EH (cell line): ENCODE data around the gene SLC30A3.
"Not testable (repeated sequence)": the region's sequence is repeated elsewhere in the genome, so short reads cannot be mapped to it uniquely, and the experiment has no call there.

ENCODE experiments used
- DNase-seq: peaks from one replicate; pipeline ENCODE4 v3.0.0-alpha.2; 2015; ENCODE audit warnings: low read depth

Gene SLC30A3

DNA sequence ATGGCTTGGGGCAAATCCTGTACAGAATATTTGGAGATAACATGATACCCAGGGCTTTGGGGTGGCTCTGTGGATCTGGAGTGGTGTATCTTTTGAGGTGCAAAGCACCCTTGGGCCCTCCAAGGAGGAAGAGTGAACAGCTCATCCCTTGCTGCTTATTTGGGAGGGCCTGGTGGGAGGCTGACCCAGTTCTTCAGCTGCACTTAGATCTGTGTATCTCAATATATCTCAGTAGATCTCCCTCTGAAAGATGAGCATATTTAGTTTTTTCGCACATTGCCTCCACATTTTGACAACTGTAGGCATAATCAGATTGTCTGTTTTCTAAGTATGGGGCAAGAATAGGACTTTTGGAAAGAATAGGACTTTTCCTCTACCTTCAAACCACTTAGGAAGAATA is 22.1 kb upstream of the SLC30A3 start:
- DNase-seq: no peak

DNA sequence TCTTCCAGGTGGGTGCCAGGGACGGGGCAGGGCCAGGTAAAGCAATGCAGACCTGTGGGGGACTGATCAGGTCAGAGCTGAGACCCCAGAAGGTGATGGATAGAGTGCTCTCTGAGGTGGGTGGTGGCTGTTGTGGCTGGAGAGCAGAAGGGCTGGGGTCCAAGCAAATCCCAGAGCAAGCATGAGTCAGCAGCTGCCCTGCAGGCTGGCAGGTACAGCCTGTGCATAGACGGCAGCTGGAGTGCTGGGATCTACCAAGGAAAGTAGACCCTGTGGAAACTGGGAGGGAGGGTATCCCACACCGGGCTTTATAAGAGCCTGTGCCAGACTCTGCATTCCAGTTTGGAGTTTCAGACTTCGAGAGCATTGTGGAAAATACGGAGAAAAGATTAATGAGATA is 20.0 kb upstream of the SLC30A3 start:
- no peak for DNase-seq

DNA sequence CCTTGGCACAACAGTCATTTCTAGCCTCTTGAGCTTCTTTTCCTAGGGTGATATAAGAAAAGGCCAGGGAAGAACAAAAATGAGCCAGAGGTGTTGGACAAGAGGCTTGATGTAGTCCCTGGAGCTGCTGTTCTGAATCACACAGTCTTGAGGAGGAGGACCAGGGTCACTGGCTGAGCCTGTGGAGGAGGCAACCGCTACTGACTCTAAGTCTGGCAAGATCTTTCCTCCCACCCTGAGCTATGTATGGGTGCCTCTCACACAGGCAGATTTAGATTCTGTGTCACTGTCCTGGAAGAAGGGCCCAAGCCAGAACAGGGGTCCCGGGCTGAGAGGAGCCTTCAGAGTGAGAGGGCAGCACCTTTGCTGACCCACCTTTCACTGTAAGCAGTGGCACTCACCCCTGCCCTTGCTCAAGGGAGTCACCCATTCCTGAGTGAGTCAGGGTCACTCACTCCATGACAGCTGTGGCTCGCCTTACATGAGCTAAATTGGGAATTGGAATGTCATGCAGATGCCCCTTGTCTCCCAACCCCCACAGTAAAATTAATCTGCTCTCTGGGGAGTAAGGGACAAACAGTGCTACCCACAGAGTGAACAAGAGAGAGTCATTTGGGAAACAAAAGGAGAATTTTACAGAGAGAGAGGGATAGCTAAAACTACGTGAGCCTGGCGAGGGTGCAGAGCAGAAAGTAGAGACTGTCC is 19.2 kb upstream of the SLC30A3 start, which contains the start of gene TRIM54:
Gene TRIM54 (plus strand): TSS at position 575 of the 705 bp plus-strand sequence. CDS start 303 bp downstream, outside the sequence.
- peak; percentile 47 for DNase-seq

GRCh38 chr2:27281442-27281841 is 18.6 kb upstream of the SLC30A3 start:
- no peak for DNase-seq

DNA sequence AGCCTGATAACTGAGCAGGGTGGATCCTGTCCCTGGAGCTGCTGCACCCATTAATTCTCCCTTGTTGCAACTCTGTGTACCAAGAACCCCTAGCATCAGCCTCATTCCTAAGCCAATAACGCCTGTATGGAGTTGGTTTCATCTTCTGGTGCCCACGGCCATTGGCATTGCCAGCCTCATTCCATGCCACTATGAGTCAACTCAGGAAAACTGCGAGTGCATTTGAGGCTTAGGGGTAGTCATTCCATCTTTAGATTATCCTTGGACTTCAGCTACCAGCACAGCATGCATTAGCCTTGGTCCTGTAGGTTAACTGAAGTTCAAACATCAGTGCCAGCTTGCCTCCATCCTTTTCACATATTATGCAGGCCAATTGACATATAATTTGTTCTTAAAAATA is 18.0 kb upstream of the SLC30A3 start:
- no peak for DNase-seq

- no peak for DNase-seq
Measured at GRCh38 chr2:27278010-27278409, 15.2 kb upstream of the SLC30A3 start.

GRCh38 chr2:27275211-27276150 is 12.6 kb upstream of the SLC30A3 start, which contains the start of gene DNAJC5G:
TSS of gene DNAJC5G (plus strand) at chr2:27275433. CDS start at chr2:27276729, 1,296 bp downstream.
- no peak for DNase-seq

- DNase-seq: not testable (repeated sequence)
Measured at GRCh38 chr2:27272537-27273522, 10.0 kb upstream of the SLC30A3 start.

- no peak for DNase-seq
Measured at GRCh38 chr2:27271631-27272340, 8.9 kb upstream of the SLC30A3 start.

- DNase-seq: no peak
Measured at GRCh38 chr2:27270670-27271069, 7.8 kb upstream of the SLC30A3 start.

DNA sequence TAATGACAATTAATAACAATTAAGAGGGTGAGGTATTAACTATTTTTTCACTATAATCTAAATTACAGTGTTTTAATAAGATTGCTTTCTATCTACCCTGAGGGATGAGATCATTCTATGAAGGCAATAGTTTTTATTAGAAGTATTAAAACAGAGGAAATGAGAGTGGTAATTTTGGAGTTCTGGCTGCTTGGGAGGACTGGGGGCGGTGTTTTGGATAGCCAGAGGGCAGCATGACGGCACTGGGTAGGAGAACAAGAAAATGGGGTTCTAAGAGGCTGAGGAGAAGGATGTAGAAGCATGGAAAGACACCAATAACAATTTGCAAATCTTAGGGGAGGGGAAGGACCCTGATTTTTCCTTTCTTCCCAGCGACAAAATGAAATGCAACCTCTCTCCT is 7.3 kb upstream of the SLC30A3 start:
- no peak for DNase-seq

DNA sequence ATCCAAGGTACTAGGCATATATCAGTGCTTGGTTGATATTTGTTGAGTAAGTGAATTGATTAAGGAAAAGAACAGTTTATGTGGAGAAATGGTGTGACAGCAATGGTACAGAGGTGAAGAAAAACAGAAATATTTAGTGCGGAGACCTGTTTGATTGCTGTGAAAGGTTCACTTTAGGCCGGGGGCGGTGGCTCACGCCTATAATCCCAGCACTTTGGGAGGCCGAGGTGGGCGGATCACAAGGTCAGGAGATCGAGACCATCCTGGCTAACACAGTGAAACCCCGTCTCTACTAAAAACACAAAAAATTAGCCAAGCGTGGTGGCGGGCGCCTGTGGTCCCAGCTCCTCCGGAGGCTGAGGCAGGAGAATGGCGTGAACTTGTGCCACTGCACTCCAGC is 5.4 kb upstream of the SLC30A3 start:
- DNase-seq: not testable (repeated sequence)

- DNase-seq: no peak
Measured at GRCh38 chr2:27265536-27265870, 2.7 kb upstream of the SLC30A3 start.

DNA sequence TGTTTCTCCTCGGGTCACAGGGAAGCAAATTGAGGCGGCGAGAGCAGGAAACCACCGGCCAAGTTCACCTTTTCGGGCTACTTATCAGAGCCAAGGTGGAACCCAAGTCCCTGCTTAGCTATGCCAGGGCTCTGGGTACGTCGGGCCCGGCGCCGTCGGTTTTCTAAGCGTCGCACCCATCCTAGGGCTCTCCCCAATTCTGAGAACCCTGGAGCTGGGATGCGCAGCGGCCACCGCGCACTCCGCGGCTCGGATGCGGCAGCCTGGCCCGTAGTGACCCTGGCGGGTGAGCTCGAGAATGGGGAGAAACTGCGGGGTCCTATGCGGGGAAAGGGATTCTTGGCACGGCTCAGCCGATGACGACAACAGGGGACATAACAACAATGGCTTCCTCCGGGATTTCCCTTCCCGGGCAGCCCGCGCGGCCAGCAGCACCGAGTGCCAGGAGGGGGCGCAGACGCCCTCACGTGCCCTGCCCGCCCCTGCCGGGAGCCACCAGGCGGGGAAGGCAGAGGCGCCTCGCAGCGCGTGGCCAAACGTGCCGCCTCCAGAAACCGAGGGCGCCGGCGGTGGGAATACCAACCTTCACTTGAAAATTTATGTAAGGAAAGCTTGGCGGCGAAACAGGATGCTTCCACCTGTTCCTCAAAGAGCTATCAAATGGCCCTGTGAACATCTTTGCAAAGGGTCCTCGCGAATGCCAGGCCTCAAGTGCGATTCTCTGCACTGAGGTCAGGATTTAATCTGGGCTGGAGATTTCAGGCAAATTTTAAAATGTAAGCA is 2.1 kb upstream of the SLC30A3 start:
- peak; percentile 63 for DNase-seq

GRCh38 chr2:27264253-27264752 is 1.5 kb upstream of the SLC30A3 start:
- no peak for DNase-seq

- no peak for DNase-seq
Measured at GRCh38 chr2:27263287-27264252, 723 bp upstream of the SLC30A3 start.

DNA sequence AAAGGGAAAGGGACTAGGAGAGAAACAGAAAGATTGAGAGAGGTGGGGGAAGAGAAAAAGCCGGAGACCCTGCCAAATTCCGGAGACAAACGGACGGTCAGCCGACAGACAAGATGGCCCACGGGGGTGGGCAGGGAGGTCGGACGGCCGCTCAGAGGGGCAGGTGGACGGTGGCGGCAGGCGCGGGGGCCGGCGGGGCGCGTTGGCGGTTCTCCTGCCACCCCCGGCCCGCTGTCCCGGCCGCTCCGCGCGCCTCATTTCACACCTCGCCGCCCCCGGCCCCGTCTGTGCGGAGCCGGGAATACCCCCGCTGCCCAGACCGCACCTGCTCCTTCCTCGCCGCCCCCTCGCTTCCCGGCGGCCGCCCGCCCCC is 935 bp downstream of the SLC30A3 start:
- no peak for DNase-seq

DNA sequence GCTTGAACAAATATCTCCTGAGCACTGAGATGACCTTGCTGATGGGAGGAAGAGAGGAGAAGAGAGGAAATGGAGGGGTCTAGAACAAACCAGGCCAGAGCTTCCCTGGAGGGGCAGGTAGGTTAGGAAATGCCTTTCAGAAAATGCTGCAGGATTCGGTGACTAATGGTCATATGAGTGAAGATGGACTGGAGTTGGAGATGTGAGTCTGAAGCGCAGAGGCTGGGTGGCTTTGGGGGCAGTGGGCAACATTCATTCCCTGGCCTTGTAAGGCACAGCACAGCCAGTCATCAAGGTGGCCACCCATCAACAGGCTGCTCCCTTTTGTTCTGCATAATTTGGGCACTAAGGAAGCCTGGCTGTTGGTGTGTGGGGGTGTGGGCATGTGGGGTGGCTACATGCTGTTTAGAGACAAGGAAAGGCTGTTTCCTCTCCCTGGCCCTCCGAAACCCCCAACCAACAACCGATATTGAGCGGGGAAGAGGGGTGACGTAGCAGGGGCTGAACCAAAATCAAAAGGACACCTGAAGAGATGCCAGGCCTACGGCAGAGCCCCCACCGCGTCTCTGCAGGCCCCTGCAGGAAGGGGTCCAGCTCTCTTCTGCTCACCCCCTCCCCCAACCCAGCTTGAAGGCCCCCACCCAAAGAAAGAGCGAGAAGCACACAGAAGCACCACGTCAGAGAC is 1.5 kb downstream of the SLC30A3 start:
- DNase-seq: no peak
